Measurements from ENCODE around the gene ATP10A.

Gene ATP10A

GRCh38 chr15:25686780-25687179, 176.3 kb downstream of the ATP10A start:
- DNase-seq (ENCODE audit: low read depth in 2 of 2, low spot score in 1 of 2): no peak

GRCh38 chr15:25684521-25685431, 178.4 kb downstream of the ATP10A start:
- DNase-seq (ENCODE audit: low read depth in 2 of 2, low spot score in 1 of 2): no peak

GRCh38 chr15:25683911-25684310, 179.2 kb downstream of the ATP10A start:
- DNase-seq (ENCODE audit: low read depth in 2 of 2, low spot score in 1 of 2): no peak

- no peak for DNase-seq (ENCODE audit: low read depth in 2 of 2, low spot score in 1 of 2)
Measured at GRCh38 chr15:25683415-25683814, 179.7 kb downstream of the ATP10A start.

- DNase-seq (ENCODE audit: low read depth in 2 of 2, low spot score in 1 of 2): no peak
Measured at GRCh38 chr15:25682340-25682739, 180.8 kb downstream of the ATP10A start.

GRCh38 chr15:25680686-25681025, 182.5 kb downstream of the ATP10A start:
- DNase-seq (ENCODE audit: low read depth in 2 of 2, low spot score in 1 of 2): no peak

GRCh38 chr15:25679964-25680685, 183.0 kb downstream of the ATP10A start:
- DNase-seq (ENCODE audit: low read depth in 2 of 2, low spot score in 1 of 2): no peak

- no peak for DNase-seq (ENCODE audit: low read depth in 2 of 2, low spot score in 1 of 2)
Measured at GRCh38 chr15:25679492-25679891, 183.6 kb downstream of the ATP10A start.

GRCh38 chr15:25678500-25678855, 184.6 kb downstream of the ATP10A start:
- DNase-seq (ENCODE audit: low read depth in 2 of 2, low spot score in 1 of 2): no peak

- no peak for DNase-seq (ENCODE audit: low read depth in 2 of 2, low spot score in 1 of 2)
Measured at GRCh38 chr15:25677719-25678499, 185.2 kb downstream of the ATP10A start.

- no peak for DNase-seq (ENCODE audit: low read depth in 2 of 2, low spot score in 1 of 2)
Measured at GRCh38 chr15:25676070-25676469, 187.1 kb downstream of the ATP10A start.

- no peak for DNase-seq (ENCODE audit: low read depth in 2 of 2, low spot score in 1 of 2)
Measured at GRCh38 chr15:25675396-25675795, 187.7 kb downstream of the ATP10A start.

GRCh38 chr15:25674913-25675312, 188.2 kb downstream of the ATP10A start:
- DNase-seq (ENCODE audit: low read depth in 2 of 2, low spot score in 1 of 2): no peak

- no peak for DNase-seq (ENCODE audit: low read depth in 2 of 2, low spot score in 1 of 2)
Measured at GRCh38 chr15:25673972-25674371, 189.2 kb downstream of the ATP10A start.

GRCh38 chr15:25673351-25673750, 189.8 kb downstream of the ATP10A start:
- DNase-seq (ENCODE audit: low read depth in 2 of 2, low spot score in 1 of 2): no peak

GRCh38 chr15:25671132-25671531, 192.0 kb downstream of the ATP10A start:
- DNase-seq (ENCODE audit: low read depth in 2 of 2, low spot score in 1 of 2): no peak

- DNase-seq (ENCODE audit: low read depth in 2 of 2, low spot score in 1 of 2): no peak
Measured at GRCh38 chr15:25670621-25671020, 192.5 kb downstream of the ATP10A start.

- DNase-seq (ENCODE audit: low read depth in 2 of 2, low spot score in 1 of 2): no peak
Measured at GRCh38 chr15:25670025-25670554, 193.0 kb downstream of the ATP10A start.

- DNase-seq (ENCODE audit: low read depth in 2 of 2, low spot score in 1 of 2): no peak
Measured at GRCh38 chr15:25668901-25669300, 194.2 kb downstream of the ATP10A start.

- DNase-seq (ENCODE audit: low read depth in 2 of 2, low spot score in 1 of 2): no peak
Measured at GRCh38 chr15:25668236-25668795, 194.8 kb downstream of the ATP10A start.

GRCh38 chr15:25667829-25668228, 195.3 kb downstream of the ATP10A start:
- DNase-seq (ENCODE audit: low read depth in 2 of 2, low spot score in 1 of 2): no peak

Measured in stimulated activated CD8-positive, alpha-beta memory T cell treated with anti-CD3 and anti-CD28 coated beads, Interleukin-4, amount 100 ng/mL, for 1 hour (primary cell).